NCI-H774 (cell line): ENCODE data around the gene KRTAP5-6.

Experiments
- DNase-seq: peaks from one replicate; lab custom pipeline; 2025; lab: John Stamatoyannopoulos, UW

The KRTAP5-6 gene

DNA sequence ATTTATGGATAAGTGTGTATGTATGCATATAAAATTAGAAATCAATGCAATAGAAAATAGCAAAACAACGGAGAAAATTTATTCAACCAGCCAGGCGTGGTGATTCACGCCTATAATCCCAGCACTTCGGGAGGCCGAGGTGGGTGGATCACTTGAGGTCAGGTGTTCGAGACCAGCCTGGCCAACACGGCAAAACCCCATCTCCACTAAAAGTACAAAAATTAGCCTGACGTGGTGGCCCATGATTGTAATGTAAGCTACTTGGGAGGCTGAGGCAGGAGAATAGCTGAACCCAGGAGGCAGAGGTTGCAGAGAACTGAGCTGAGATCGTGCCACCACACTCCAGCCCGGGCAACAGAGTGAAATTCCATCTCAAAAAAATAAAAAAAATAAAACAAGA, 5.5 kb downstream of the KRTAP5-6 start:
- no peak for DNase-seq

DNA sequence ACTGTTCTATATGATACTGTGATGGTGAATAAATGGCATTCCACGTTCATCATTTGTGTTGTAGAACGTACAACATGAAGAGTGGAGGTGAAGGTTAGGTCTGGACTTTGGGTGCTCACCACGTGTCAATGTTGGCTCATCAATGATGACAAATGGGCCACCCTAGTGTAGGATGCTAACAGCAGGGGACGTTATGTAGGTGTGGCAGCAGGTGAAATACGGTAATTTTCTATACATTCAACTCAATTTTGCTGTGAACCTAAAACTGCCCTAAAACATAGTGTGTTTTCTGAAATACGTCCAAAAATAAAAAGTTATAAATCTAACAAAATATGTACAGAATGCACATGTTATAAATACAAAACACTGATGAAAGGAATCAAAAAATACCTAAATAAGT, 6.2 kb downstream of the KRTAP5-6 start:
- DNase-seq = no peak

DNA sequence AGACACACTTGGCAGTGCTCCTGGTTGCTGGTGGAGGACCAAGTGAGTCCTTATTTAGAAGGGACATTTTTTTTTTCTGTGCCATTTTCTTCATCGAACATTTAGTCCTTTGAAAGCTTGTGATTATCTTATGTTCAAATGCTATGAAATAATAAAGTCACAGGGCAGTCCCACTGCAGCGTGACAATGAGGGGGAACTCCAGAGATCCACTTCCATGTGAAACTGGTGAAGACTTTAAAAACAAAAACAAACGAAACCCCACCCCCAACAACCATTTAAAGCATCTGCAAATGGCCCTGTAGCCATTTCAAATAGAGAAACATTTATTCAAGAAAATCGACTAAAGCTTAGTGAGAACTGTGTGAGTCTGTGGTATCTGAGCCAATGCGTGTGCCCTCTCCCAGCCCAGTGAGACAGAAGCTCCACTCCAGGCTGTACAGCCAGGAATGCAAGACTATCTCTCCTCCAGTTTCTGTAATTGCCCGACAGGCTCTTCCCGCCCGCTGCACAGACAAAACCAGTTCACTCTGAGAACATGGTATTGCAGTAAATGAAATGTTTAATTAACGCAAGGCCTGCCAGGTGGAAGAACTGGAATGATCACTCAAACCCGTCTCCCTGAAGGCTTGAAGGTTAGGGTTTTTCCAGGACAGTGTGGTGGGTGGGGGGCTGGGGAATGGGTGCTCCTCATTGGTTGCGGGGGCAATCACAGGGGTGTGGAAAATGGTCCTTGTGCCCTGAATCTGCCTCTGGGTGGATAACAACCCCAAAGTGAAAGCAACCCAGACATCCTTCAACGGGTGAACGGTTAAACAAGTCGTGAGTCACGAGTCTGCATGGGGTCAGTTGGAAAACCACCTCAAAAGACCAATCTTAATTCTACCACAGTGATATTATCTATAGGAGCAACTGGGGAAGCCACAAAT, 8.4 kb downstream of the KRTAP5-6 start:
- DNase-seq = no peak

DNA sequence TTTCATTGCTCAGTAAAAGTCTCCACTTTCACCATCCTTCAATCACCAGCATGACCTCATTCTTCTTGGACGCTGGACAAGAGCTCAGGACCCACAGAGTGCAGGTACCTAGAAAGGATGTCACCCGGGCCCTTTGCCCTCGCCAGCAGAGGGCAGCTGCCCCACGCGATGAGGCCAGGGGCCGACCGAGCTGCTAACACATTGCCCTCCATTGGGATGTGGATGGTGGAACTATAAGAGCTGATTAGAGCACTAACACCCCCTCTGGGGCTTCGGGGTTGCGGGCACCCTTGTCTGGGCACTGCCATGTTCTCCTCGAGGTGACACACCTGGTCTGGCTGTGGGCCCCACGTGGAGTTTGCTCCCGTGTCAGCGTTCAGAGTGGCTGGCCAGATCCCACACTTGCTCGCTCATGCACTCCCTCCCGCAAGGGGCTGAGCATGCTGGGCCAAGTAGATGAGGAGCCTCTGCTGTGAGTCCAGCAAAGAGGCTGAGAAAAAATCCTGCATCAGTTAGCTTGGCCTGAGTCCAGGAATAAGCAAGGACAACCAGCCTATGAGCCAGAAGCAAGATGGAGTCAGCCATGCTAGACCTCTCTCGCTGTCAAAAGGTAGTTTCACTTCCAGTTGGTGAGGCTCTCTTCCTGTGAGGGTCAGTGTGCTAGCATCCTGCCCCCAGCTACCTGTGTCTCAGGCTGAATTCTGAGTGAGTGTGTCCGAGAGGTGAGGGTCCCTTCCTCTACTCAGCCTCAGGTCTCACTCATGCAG, 9.8 kb downstream of the KRTAP5-6 start:
- DNase-seq = no peak

DNA sequence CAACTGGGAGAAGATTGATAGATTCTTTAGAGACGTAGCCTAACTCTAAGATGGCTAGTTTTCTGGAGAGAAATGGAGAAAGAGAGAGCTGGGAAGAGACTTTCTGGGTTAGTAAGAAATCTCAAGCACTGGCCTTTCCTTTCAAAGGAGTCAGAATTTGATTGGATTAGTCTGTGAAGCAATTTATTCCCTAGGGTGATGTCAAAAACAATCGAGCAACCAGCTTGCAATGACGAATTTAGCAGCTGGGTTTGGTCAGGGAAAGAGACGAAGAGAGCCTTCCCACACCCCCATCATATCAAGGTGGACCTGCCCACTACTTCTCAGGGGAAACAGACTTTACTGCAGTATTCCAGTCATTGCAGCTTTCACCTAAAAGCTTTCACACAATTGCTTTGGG, 10.8 kb downstream of the KRTAP5-6 start:
- DNase-seq = no peak

DNA sequence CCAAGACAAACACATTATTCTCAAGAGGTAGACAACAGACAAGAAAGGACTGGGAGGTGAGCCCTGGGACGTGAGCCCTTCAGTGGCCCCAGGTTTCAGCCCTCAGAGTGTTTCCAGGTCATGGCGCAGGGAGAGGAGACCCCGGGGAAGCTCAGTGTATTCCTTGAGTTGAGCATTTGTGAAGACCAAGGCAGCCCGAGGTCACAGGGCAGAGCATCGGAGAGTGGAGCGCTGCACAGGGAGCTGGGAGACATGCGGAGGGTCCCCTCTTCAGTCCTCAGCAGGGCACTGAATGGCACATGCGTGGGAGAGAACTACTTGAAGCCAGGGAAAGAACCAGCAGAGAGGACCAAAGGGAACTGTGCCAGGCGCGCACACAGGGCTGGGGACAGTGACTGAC, 11.7 kb downstream of the KRTAP5-6 start:
- no peak for DNase-seq

DNA sequence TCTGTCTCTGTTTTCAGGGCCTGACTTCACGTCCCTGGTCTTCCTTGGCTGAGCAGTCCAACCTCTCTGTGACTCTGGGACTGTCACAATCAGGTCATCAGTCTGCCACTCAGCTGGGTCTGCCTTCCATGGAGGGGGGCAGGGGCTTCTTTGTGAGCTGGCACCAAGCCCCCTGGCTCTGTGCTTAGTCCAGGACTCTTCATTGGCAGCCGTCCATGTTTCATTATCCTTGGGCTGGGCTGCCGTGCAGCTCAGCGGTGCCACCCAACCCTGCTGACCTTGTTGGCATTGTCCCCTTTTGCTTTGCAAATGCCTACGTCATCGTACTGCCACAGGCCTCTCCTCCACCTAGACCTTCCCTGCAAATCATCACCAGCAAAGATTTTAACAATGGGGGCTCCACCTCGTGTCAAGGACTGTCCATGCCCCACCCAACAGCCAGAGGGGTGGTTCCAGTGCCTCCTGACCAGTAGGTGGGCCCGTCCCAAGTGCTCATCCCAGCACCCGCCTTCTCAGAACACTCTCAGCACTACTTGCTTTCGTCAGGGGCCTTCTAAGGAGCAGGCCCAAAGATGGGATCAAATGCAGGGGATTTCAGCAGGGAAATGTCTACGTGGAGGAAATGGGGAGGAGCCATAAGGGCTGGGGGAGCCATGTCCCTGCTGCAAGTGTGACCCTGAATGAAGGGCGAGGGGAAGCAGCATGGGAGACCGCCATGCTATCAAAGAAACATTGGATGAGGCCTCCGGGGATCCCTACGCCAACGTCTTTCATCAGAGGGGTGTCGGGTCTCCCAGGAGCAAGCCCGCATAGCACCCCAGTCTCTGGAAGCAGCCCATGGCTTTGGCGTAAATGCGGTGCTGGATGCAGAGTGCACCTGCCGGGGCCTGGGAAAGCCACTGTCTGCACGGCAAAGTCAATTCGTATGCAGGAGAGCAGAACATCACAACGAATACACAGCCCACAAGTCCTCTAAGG, 18.2 kb downstream of the KRTAP5-6 start:
- no peak for DNase-seq

DNA sequence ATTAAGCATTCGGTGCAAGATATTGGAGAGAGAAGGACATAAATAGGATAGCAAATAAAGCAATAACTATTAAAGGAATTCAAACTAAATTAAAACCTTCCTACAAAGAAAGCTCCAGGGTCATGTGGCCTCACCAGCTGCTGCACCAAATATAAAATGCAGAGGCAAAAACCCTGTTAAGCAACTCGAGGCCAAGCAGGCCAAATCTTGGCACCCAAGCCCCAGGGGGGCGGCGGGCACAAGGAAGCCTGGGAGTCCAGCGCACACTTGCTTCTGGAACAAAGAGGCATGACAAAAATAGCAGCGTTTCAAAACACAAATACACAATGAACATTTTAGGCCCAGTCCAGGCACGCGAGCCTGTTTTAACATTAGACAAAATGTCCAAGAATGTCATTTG, 20.8 kb downstream of the KRTAP5-6 start:
- no peak for DNase-seq

DNA sequence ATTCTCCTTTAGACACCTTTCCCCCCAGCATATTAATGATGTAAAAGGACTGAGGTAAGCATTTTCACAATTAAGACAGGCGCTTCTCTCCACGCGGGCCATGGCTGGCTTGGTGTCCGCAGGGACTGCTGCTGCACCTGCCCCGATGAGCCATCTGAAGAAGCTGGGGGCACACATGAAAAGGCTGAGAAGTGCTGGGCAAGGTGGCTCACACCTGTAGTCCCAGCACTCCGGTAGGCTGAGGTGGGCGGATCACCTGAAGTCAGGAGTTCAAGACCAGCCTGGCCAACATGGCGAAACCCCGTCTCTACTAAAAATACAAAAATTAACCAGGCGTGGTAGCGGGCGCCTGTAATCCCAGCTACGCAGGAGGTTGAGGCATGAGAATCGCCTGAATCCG, 21.3 kb downstream of the KRTAP5-6 start:
- DNase-seq = no peak

DNA sequence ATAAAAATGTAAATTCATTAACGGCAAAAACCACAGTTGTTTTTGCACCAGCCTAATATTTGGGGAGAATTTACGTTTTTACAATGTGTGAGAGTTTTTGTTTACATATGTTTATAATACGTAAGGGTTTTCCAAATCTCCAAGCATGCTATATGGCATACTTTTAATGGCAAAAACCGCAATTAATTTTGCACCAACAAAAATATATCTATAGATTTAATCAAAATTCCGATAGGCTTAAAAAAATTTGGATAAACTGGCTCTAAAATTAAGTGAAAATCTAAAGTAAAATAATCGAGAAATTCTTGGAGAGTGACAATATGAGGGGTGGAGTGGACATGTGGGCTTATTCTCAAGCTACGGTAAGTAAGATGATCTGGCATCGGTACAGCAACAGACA, 22.8 kb downstream of the KRTAP5-6 start:
- no peak for DNase-seq

DNA sequence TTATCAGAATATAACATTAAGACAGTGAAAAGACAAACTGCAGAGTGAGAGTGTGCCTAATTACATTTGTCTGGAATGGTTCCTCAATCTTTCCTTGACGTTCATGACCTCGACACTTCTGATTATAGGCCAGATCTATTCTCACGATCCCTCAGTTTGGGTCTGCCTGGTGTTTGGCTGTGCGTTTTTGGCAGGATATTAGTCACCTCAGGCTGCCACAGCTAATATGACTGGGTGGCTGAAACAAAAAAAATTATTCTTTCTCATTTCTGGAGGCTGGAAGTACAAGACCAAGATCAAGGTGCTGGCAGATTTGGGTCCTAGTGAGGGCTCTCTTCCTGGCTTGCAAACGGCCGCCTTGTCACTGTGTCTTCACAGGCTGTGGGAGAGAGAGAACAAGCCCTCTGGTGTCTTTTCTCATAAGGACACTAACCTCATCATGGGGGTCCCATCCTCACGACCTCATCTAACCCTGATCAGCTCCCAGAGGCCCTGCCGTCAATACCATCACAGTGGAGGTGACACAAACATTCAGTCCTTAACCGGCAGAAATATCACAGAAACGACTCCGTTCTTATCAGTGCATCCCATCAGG, 30.2 kb downstream of the KRTAP5-6 start:
- no peak for DNase-seq

DNA sequence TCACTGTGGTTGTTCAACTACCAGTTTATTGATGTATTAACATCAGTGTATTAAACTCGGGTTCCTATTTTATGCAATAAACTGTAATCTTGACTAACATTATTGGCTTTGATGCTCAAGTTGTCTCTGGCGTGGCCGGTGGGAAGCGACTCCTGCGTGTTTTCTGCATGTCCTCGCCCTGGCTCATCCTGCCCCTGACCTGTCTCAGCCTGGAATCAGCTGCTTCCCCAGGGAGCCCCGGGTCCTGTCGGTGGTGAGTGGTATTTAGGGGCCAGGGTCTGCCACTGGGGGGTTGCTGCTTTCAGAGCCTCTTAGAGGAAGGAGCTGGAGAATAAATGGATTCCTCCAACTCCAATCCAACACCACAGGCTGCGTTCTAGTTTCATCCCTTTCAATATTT, 30.9 kb downstream of the KRTAP5-6 start:
- no peak for DNase-seq

DNA sequence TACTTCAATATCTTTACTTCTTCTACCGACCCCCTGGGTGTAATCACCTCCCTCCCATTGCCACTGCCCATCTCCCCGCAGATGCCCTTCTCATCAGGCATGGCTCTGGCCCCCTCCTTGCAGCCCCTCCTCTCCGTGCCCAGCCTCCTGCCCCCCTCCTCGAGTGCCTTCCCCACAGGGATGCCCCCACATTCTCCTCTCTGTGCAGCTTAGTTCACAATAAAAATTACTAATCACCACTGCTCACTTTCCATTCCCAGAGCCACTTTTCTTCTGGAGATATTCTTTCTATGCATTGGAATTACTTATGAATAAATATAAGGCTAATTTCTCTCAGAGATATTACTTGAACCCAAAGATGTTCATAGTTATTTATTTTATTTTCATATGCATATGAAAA, 31.3 kb downstream of the KRTAP5-6 start:
- no peak for DNase-seq

DNA sequence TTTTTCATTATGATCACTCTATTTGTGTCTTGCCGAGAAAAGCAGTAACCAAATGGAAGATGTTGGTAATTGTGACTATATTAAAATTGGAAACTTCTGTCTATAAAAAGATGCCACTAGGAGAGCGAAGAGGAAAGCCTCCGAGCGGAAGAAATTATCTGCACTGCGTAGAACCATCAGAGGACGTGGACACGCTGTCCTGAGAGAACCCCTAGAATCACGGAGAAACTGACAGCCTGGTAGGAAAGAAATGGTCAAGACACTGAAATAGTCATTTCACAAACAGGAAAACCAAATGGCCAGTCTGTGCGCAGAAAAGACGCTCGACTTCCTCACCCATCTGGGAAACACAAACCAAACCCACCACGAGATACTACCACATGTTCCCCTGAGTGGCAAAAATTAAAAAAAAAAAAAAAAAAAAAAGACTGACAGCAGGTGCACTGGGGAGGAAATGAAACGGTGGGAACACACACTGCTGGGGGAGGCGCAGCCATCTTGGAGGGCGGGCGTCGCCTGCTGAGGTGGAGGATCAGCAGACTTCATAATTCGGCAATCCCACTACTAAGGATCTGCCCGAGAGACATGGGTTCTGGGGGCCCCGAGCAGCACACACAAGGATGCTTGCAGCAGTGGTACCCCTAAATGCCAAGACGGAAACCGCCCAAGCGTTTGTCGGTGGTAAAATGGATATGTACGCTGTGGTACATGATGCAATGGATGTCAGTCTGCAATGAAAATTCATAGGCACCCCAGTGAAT, 32.1 kb downstream of the KRTAP5-6 start:
- DNase-seq = no peak

DNA sequence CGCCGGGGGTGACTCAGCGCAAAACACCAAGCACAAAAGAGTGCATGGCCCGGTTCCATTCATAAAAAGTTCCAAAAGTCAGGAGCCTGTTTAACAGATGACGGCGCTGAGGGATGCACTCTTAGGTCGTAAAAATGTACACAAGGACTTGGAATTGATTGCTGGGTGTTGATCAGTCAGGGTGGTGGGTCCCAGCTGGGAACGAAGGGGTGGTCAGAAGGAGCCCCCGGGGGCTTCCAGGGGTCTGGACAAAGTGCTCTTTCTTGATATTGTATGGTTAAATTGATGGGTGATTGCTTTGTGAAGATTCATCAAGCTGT, 32.7 kb downstream of the KRTAP5-6 start:
- DNase-seq = no peak

DNA sequence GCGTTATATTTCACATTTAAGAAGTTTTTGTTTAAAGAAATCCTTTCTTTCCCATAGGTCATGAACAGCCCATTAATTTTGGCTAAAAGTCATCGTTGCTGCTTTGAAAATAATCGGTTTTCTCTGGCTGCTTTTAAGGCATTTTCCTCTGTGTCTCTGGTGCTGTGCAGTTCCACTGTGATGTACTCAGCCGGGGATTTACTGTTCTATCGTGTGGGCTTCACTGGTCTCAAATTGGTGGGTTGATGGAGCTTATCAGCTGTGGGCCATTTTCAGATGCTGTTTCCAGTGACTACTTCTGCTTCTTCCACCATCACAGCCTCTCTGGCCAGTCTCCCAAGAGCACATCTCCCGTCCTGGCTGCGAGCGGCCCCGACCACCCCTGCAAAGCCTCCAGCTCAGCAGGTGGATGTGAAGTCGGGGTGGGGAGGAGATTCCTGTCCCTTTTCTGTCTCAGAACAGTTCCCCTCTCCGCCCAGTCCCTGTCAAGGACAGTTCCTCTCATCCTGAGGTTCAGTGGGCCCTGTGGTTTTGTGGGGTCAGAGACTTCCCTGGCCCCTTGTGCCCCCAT, 33.1 kb downstream of the KRTAP5-6 start:
- no peak for DNase-seq

DNA sequence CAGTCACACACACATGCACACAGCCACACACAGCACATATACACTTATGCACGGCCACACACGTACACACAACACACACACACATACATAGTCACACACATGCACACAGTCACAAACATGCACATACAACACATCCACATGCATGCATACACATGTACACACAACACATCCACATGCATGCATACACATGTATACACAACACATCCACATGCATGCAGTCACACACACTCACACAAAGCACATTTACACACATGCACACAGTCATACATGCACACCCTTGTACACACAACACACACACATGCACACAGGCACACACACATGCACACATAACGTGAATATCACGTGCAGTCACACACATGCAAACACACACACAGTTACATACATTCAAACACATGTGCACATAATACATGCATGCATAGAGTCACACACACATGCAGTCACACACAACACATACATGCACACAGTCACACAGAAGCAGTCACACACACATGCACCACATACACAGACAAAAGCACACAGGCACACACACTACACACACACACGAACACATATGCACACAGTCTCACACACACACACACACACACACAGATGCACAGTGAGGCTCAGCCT, 34.6 kb downstream of the KRTAP5-6 start:
- no peak for DNase-seq

DNA sequence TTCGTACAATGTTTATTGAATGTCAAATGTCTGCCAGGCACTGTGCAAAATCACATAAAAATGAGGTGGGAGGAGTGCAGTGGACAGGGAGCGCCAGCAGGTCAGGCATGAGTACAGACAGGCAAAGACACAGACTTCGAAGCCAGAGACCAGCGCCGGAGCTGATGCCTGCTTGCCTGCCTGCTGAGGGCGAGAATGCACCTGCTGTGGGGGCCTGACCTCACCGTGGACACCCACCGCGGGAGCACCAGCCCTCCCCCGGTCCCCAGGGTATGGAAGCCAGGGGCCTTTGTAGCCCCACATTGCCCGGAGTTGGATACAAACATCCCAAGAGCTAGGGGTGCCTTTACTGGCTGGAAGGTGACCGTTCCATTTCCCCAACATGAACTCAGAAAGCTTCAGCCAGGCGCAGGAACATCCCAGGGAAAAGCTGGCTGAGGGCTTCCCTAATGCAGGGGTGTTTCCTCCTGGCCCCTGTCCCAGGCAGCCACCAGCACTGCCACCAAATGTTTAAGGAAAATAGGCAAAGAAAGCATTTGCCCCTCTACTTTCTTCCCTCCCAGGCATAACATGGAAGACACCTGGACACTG, 35.5 kb downstream of the KRTAP5-6 start:
- DNase-seq = no peak

DNA sequence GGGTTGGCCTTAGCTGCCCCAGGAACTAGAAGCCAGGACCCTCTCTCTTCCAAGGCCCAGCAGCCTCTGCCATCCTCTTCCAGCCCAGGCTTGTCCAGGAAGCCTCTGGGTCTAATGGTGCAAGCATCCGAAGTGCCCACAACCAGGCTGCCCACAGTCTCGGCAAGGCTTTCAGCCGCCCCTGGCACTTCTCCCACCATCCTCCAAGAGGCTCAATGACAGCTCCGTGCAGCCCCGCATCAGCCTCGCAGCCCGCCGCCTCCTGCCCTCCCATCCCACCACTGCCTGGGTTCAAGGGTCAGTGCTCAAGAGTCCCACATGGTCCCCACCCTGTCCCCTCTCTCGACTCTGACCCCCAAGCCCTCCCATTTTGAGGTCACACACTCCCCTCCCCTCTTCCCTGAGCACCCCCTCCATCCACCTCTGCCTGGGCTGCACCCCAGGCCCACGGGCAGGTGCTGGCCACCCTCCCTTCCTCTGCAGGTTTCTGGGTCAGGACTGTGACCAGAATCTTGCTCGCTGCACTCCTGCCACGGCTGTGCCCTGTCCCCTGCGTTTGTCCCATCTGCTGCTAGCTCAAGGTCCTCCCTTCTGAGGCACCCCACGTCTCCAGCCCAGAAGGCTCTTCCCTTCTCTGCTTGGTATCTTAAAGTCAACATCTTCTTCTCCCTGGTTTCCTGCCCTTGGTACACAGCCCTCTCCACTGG, 36.2 kb downstream of the KRTAP5-6 start:
- no peak for DNase-seq
